HEK293T (cell line): ENCODE measurements around the gene SMC6.

ENCODE experiments used
- ELF4 ChIP-seq: fragments of 450-650 bp; IDR thresholded peaks from 2 replicates; pipeline ENCODE4 v1.6.1; 2017; ENCODE audit warnings: antibody characterized with exemption
- FOXA1 ChIP-seq: fragments of 450-650 bp; IDR thresholded peaks from 2 replicates; pipeline ENCODE4 v1.6.1; 2016; ENCODE audit warnings: mild to moderate bottlenecking
- FOXM1 ChIP-seq: fragments of 450-650 bp; IDR thresholded peaks from 2 replicates; pipeline ENCODE4 v1.6.1; 2017; ENCODE audit warnings: mild to moderate bottlenecking, borderline replicate concordance
- SP1 ChIP-seq: fragments of 450-650 bp; IDR thresholded peaks from 2 replicates; pipeline ENCODE4 v1.6.1; 2017
- SUZ12 ChIP-seq: fragments of 450-650 bp; IDR thresholded peaks from 2 replicates; pipeline ENCODE4 v1.6.1; 2016; ENCODE audit warnings: mild to moderate bottlenecking
- TARDBP ChIP-seq: fragments of 450-650 bp; IDR thresholded peaks from 2 replicates; pipeline ENCODE4 v1.6.1; 2016
- ZNF384 ChIP-seq: fragments of 450-650 bp; IDR thresholded peaks from 2 replicates; pipeline ENCODE4 v1.6.1; 2016
- TF ChIP-seq, protein P1 (sequence below): fragments of 450-650 bp; IDR thresholded peaks from 2 replicates; pipeline ENCODE4 v1.6.1; 2016

DNA sequence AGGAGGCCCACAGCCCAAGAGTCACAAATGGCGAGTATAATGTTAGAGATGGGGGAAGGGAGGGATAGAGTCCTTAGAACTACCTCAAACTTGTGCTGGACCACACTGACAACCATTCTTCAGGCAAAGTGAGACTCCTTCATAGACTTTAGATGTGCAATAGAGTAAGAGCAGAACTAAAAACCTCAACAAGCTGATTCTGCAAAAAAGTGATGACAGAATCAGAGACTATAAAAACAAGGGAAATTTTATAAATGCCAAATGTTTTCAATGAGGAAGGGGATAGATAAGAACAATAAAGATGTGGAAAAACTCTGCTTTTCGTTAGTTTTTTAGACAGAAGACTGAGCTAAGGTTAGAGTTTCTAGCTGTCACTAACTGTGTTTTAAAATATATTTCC lies 17.7 kb downstream of the SMC6 start:
- TF ChIP-seq FOXM1 = no peak
- no peak for TF ChIP-seq ZNF384
- TF ChIP-seq TARDBP = no peak
- no peak for TF ChIP-seq SUZ12
- no peak for TF ChIP-seq SP1
- TF ChIP-seq ELF4 = no peak
- no peak for TF ChIP-seq FOXA1
- TF ChIP-seq, protein P1, sequence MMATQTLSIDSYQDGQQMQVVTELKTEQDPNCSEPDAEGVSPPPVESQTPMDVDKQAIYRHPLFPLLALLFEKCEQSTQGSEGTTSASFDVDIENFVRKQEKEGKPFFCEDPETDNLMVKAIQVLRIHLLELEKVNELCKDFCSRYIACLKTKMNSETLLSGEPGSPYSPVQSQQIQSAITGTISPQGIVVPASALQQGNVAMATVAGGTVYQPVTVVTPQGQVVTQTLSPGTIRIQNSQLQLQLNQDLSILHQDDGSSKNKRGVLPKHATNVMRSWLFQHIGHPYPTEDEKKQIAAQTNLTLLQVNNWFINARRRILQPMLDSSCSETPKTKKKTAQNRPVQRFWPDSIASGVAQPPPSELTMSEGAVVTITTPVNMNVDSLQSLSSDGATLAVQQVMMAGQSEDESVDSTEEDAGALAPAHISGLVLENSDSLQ = no peak
